Measurements from ENCODE around the gene ZNF440.

DNA sequence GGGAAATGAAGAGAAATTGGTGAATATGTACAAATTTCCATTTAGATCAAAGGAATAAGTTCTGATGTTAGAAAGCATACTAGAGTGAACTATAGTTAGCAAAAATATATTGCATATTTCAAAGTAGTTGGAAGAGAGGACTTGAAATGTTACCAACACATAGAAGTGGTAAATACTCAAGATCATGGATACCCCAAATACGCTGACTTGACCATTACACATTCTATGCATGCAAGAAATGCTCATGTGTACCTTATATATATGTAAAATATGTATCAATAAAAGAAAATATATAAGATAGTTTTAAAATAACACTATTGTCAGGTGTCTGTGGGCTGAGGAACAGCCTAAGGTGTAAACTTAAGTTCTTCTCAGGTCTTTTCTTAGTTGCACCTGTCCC lies 30.3 kb upstream of the ZNF440 start:
- TF ChIP-seq, protein P1, sequence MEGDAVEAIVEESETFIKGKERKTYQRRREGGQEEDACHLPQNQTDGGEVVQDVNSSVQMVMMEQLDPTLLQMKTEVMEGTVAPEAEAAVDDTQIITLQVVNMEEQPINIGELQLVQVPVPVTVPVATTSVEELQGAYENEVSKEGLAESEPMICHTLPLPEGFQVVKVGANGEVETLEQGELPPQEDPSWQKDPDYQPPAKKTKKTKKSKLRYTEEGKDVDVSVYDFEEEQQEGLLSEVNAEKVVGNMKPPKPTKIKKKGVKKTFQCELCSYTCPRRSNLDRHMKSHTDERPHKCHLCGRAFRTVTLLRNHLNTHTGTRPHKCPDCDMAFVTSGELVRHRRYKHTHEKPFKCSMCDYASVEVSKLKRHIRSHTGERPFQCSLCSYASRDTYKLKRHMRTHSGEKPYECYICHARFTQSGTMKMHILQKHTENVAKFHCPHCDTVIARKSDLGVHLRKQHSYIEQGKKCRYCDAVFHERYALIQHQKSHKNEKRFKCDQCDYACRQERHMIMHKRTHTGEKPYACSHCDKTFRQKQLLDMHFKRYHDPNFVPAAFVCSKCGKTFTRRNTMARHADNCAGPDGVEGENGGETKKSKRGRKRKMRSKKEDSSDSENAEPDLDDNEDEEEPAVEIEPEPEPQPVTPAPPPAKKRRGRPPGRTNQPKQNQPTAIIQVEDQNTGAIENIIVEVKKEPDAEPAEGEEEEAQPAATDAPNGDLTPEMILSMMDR (IDR thresholded peaks at IDR 0.05), result no peak
- TF ChIP-seq POLR2AphosphoS5 (IDR thresholded peaks at IDR 0.05) (no peak), EP300 (IDR thresholded peaks at IDR 0.05) (no peak)

Measured in suprapubic skin (tissue), 4 donors.